Neural cell (in vitro differentiated cells): ENCODE results near the gene DENND5B. TPM values are rescaled to one million over a fixed set of nuclear protein-coding genes. Genes with fewer than 3 reads are reported as not detected.

Experiments used
- H2AFZ ChIP-seq: fragments of 200-600, 300-800 bp; sonication (generic), shearing (Covaris generic); 2 replicates; pipeline ENCODE4 v1.6.0; 2014; ENCODE audit warnings: low read depth, mild to moderate bottlenecking, antibody characterized with exemption, low read length, moderate library complexity
- H3F3A ChIP-seq: fragments of 200-600 bp; shearing (Covaris generic); 2 replicates; pipeline ENCODE4 v1.6.1; 2016; ENCODE audit warnings: mild to moderate bottlenecking, moderate library complexity, mixed read lengths, antibody characterized with exemption, low read length; ENCODE audit not compliant: insufficient read depth, poor library complexity, severe bottlenecking
- H3K27ac ChIP-seq: fragments of 200-600, 300-800 bp; sonication (generic), shearing (Covaris generic); 2 replicates; pipeline ENCODE4 v1.5.1; 2014; ENCODE audit warnings: mild to moderate bottlenecking, low read length, moderate library complexity
- H3K27me3 ChIP-seq: fragments of 300-800, 200-600 bp; sonication (generic), shearing (Covaris generic); 2 replicates; pipeline ENCODE4 v1.6.0; 2014; ENCODE audit warnings: mild to moderate bottlenecking, low read depth, low read length, moderate library complexity; ENCODE audit not compliant: insufficient read depth
- H3K36me3 ChIP-seq: fragments of 300-800, 200-600 bp; sonication (generic), shearing (Covaris generic); 2 replicates; pipeline ENCODE4 v1.5.1; 2014; ENCODE audit warnings: mild to moderate bottlenecking, antibody characterized with exemption, low read length, moderate library complexity; ENCODE audit not compliant: insufficient read depth
- H3K4me2 ChIP-seq: fragments of 300-800, 200-600 bp; sonication (generic), shearing (Covaris generic); 2 replicates; pipeline ENCODE4 v1.6.0; 2014; ENCODE audit warnings: mild to moderate bottlenecking, low read length
- H3K4me3 ChIP-seq: fragments of 300-800, 200-600 bp; sonication (generic), shearing (Covaris generic); 2 replicates; pipeline ENCODE4 v1.5.1; 2014; ENCODE audit warnings: mild to moderate bottlenecking, low read length, moderate library complexity
- H3K79me2 ChIP-seq: fragments of 200-600 bp; shearing (Covaris generic); replicated peaks from 2 replicates; pipeline ENCODE4 v1.6.0; 2014; ENCODE audit warnings: mild to moderate bottlenecking, low read length, moderate library complexity; ENCODE audit not compliant: insufficient read depth
- H3K9ac ChIP-seq: fragments of 300-800, 200-600 bp; sonication (generic), shearing (Covaris generic); 2 replicates; pipeline ENCODE4 v1.6.1; 2016; ENCODE audit warnings: mild to moderate bottlenecking, low read length, mixed read lengths
- H3K9me2 ChIP-seq: fragments of 200-600 bp; shearing (Covaris generic); 2 replicates; pipeline ENCODE4 v1.6.1; 2016; ENCODE audit warnings: mild to moderate bottlenecking, low read length, mixed read lengths; ENCODE audit not compliant: insufficient read depth
- H3K9me3 ChIP-seq: fragments of 200-600, 300-800 bp; sonication (generic), shearing (Covaris generic); 2 replicates; pipeline ENCODE4 v1.6.1; 2016; ENCODE audit warnings: mild to moderate bottlenecking, mixed run types, low read length, moderate library complexity, mixed read lengths
- H4K20me1 ChIP-seq: fragments of 200-600 bp; shearing (Covaris generic); 2 replicates; pipeline ENCODE4 v1.6.1; 2016; ENCODE audit warnings: mild to moderate bottlenecking, mixed run types; ENCODE audit not compliant: insufficient read depth
- EP300 ChIP-seq: fragments of 450-650 bp; conservative IDR thresholded peaks from 2 replicates; pipeline ENCODE4 v1.6.1; 2014; ENCODE audit warnings: antibody characterized with exemption, mild to moderate bottlenecking, moderate library complexity; ENCODE audit not compliant: poor library complexity, severe bottlenecking
- EZH2 ChIP-seq: fragments of 200-600, 300-800 bp; shearing (Covaris generic), sonication (generic); IDR thresholded peaks from 2 replicates; pipeline ENCODE4 v1.6.1; 2014; ENCODE audit warnings: antibody characterized with exemption, low read length, borderline replicate concordance, mild to moderate bottlenecking; ENCODE audit not compliant: insufficient read depth, poor library complexity, severe bottlenecking
- MXI1 ChIP-seq: fragments of 450-650 bp; conservative IDR thresholded peaks from 2 replicates; pipeline ENCODE4 v1.6.1; 2014; ENCODE audit warnings: antibody characterized with exemption, mild to moderate bottlenecking; ENCODE audit not compliant: poor library complexity, severe bottlenecking
- POLR2AphosphoS5 ChIP-seq: IDR thresholded peaks from 2 replicates; pipeline ENCODE4 v1.6.1; 2012
- RAD21 ChIP-seq: fragments of 450-650 bp; conservative IDR thresholded peaks from 2 replicates; pipeline ENCODE4 v1.6.1; 2014; ENCODE audit warnings: antibody characterized with exemption, mild to moderate bottlenecking, moderate library complexity
- SMC3 ChIP-seq: fragments of 450-650 bp; conservative IDR thresholded peaks from 2 replicates; pipeline ENCODE4 v1.6.1; 2014; ENCODE audit warnings: antibody characterized with exemption, mild to moderate bottlenecking, moderate library complexity; ENCODE audit not compliant: poor library complexity
- TAF1 ChIP-seq: IDR thresholded peaks from 2 replicates; pipeline ENCODE4 v1.6.1; 2012; ENCODE audit warnings: low read depth
- polyA plus RNA-seq: library from polyadenylated mRNA; depleted of rRNA; stranded (reverse); fragments of >200 nt; gene quantifications from 2 replicates; pipeline ENCODE4 v1.2.3, GENCODE V29; 2014
- TF ChIP-seq, protein P1 (sequence below): IDR thresholded peaks from 2 replicates; pipeline ENCODE4 v1.6.1; 2012; ENCODE audit warnings: borderline replicate concordance
- TF ChIP-seq, protein P2 (sequence below): fragments of 450-650 bp; IDR thresholded peaks from 2 replicates; pipeline ENCODE4 v1.5.1; 2014; ENCODE audit warnings: antibody characterized with exemption, mild to moderate bottlenecking, moderate library complexity; ENCODE audit not compliant: poor library complexity, severe bottlenecking

DENND5B gene
- polyA plus RNA-seq, 1 donor from 2014 or later: 23.8 TPM

DNA sequence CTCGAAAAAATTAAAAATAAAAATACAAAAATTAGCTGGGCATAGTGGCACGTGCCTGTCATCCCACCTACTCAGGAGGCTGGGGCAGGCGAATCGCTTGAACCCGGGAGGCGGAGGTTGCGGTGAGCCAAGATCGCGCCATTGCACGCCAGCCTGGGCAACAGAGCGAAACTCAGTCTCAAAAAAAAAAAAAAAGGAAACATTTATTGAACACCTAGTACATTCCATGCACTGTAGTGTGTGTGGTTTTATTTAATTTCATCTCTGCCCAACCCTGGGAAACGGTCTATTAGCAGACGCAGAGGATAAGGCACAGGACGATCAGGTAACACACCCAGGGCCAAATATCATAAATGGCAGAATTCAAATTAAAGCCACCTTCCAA, 229.2 kb downstream of the DENND5B start:
- TF ChIP-seq EZH2 (no peak), TAF1 (no peak), POLR2AphosphoS5 (no peak), SMC3 (no peak), RAD21 (no peak), MXI1 (no peak), EP300 (no peak)
- TF ChIP-seq, protein P1, sequence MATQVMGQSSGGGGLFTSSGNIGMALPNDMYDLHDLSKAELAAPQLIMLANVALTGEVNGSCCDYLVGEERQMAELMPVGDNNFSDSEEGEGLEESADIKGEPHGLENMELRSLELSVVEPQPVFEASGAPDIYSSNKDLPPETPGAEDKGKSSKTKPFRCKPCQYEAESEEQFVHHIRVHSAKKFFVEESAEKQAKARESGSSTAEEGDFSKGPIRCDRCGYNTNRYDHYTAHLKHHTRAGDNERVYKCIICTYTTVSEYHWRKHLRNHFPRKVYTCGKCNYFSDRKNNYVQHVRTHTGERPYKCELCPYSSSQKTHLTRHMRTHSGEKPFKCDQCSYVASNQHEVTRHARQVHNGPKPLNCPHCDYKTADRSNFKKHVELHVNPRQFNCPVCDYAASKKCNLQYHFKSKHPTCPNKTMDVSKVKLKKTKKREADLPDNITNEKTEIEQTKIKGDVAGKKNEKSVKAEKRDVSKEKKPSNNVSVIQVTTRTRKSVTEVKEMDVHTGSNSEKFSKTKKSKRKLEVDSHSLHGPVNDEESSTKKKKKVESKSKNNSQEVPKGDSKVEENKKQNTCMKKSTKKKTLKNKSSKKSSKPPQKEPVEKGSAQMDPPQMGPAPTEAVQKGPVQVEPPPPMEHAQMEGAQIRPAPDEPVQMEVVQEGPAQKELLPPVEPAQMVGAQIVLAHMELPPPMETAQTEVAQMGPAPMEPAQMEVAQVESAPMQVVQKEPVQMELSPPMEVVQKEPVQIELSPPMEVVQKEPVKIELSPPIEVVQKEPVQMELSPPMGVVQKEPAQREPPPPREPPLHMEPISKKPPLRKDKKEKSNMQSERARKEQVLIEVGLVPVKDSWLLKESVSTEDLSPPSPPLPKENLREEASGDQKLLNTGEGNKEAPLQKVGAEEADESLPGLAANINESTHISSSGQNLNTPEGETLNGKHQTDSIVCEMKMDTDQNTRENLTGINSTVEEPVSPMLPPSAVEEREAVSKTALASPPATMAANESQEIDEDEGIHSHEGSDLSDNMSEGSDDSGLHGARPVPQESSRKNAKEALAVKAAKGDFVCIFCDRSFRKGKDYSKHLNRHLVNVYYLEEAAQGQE: no peak
- TF ChIP-seq, protein P2, sequence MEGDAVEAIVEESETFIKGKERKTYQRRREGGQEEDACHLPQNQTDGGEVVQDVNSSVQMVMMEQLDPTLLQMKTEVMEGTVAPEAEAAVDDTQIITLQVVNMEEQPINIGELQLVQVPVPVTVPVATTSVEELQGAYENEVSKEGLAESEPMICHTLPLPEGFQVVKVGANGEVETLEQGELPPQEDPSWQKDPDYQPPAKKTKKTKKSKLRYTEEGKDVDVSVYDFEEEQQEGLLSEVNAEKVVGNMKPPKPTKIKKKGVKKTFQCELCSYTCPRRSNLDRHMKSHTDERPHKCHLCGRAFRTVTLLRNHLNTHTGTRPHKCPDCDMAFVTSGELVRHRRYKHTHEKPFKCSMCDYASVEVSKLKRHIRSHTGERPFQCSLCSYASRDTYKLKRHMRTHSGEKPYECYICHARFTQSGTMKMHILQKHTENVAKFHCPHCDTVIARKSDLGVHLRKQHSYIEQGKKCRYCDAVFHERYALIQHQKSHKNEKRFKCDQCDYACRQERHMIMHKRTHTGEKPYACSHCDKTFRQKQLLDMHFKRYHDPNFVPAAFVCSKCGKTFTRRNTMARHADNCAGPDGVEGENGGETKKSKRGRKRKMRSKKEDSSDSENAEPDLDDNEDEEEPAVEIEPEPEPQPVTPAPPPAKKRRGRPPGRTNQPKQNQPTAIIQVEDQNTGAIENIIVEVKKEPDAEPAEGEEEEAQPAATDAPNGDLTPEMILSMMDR: no peak
- H3K9me2 ChIP-seq: no peaks in the 10 kb centered on the region
- H3K9me3 ChIP-seq: no peaks in the 10 kb centered on the region
- H3K4me3 ChIP-seq: peak overlapping the region; percentile 53
- H3K4me2 ChIP-seq: no peak overlapping the region
- no peaks in the 10 kb centered on the region for H4K20me1 ChIP-seq
- no peaks in the 10 kb centered on the region for H3F3A ChIP-seq
- no peak overlapping the region for H3K9ac ChIP-seq
- H3K27ac ChIP-seq: peak overlapping the region; percentile 49
- no peaks in the 10 kb centered on the region for H3K27me3 ChIP-seq
- H3K79me2 ChIP-seq: no peaks in the 10 kb centered on the region
- no peak overlapping the region for H2AFZ ChIP-seq
- H3K36me3 ChIP-seq: no peaks in the 10 kb centered on the region

DNA sequence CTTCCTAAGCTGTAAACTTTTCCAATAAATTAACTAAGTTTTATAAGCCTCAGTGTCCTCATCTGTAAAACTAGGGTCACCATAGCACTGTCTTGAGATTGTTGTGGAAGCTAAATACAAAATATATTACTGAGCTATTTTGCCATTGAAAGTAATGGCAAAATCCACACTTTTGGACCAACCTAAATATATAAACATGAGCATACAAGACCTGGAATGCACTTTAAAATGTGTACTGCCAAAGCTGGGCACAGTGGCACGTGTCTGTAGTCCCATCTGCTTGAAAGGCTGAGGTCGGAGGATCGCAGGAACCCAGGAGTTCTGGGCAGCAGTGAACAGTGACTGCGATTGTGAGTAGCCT, 235.2 kb downstream of the DENND5B start:
- no peaks in the 10 kb centered on the region for H3K79me2 ChIP-seq
- no peaks in the 10 kb centered on the region for H3F3A ChIP-seq
- H2AFZ ChIP-seq: no peak overlapping the region
- TF ChIP-seq, protein P1: no peak
- no peak for TF ChIP-seq SMC3
- TF ChIP-seq, protein P2: no peak
- no peak for TF ChIP-seq POLR2AphosphoS5
- H3K27ac ChIP-seq: no peak overlapping the region
- H3K36me3 ChIP-seq: no peaks in the 10 kb centered on the region
- H3K9ac ChIP-seq: no peak overlapping the region
- H3K27me3 ChIP-seq: no peaks in the 10 kb centered on the region
- no peak overlapping the region for H3K4me2 ChIP-seq
- H3K9me2 ChIP-seq: no peaks in the 10 kb centered on the region
- H3K4me3 ChIP-seq: no peak overlapping the region
- no peaks in the 10 kb centered on the region for H4K20me1 ChIP-seq
- no peaks in the 10 kb centered on the region for H3K9me3 ChIP-seq
